Retina (tissue), 1 donor: ENCODE data around the gene ANKRD35.
A peak's percentile ranks its signal among the peaks of the same experiment; 100 is the strongest.
"Not testable (repeated sequence)": the region's sequence is repeated elsewhere in the genome, so short reads cannot be mapped to it uniquely, and the experiment has no call there.

Source experiments
- DNase-seq: peaks from one replicate; pipeline ENCODE4 v3.0.0-alpha.2; 2016

ANKRD35 gene

GRCh38 chr1:145855426-145855948, 30.2 kb downstream of the ANKRD35 start:
- DNase-seq, result no peak

GRCh38 chr1:145849356-145850160, 36.1 kb downstream of the ANKRD35 start:
- DNase-seq, result no peak

GRCh38 chr1:145847827-145848226, 37.8 kb downstream of the ANKRD35 start:
- DNase-seq, result no peak

- DNase-seq, result peak; percentile 66
Observed at GRCh38 chr1:145846201-145846612, 39.5 kb downstream of the ANKRD35 start.

GRCh38 chr1:145845514-145846161, 40.0 kb downstream of the ANKRD35 start, which contains the start of gene NUDT17:
Gene NUDT17, plus strand, starts transcription at chr1:145845630. Its CDS starts 11 bp downstream, at chr1:145845641.
- DNase-seq, result peak; percentile 92

GRCh38 chr1:145845144-145845513, 40.5 kb downstream of the ANKRD35 start:
- no peak for DNase-seq

- no peak for DNase-seq
Observed at GRCh38 chr1:145843031-145843430, 42.6 kb downstream of the ANKRD35 start.

GRCh38 chr1:145837656-145838055, 48.0 kb downstream of the ANKRD35 start:
- DNase-seq, result no peak

GRCh38 chr1:145830810-145831209, 54.9 kb downstream of the ANKRD35 start:
- DNase-seq, result not testable (repeated sequence)

- DNase-seq, result no peak
Observed at GRCh38 chr1:145828367-145829026, 57.2 kb downstream of the ANKRD35 start.

GRCh38 chr1:145827966-145828365, 57.7 kb downstream of the ANKRD35 start:
- DNase-seq, result no peak

GRCh38 chr1:145826030-145826429, 59.6 kb downstream of the ANKRD35 start:
- DNase-seq, result no peak

GRCh38 chr1:145824499-145824842, 61.2 kb downstream of the ANKRD35 start:
- no peak for DNase-seq

GRCh38 chr1:145823565-145824498, 61.8 kb downstream of the ANKRD35 start, which contains the start of the genes POLR3C and RNF115:
Gene POLR3C, plus strand, starts transcription at chr1:145824200. Its CDS starts 1,577 bp downstream, at chr1:145825777.
Gene RNF115, minus strand, starts transcription at chr1:145824095. Its CDS starts 222 bp downstream, at chr1:145823873.
- peak; percentile 95 for DNase-seq

GRCh38 chr1:145822779-145823331, 62.8 kb downstream of the ANKRD35 start:
- DNase-seq, result not testable (repeated sequence)

- not testable (repeated sequence) for DNase-seq
Observed at GRCh38 chr1:145818095-145818494, 67.6 kb downstream of the ANKRD35 start.
